K562 (cell line): Measurements from ENCODE around the gene EMILIN1. TPM values are rescaled to one million over a fixed set of nuclear protein-coding genes. Genes with fewer than 3 reads are reported as not detected.

Experiments used
- ELF4 ChIP-seq: fragments of 450-650 bp; formaldehyde crosslinking; IDR thresholded peaks from 2 replicates; pipeline ENCODE4 v1.4.0; 2022; ENCODE audit warnings: missing genetic modification characterization
- GATA2 ChIP-seq: sonication (generic); formaldehyde crosslinking; IDR thresholded peaks from 2 replicates; pipeline ENCODE4 v1.4.0; 2020; ENCODE audit warnings: mild to moderate bottlenecking, missing genetic modification reagents
- HDAC1 ChIP-seq, 2 experiments: fragments of 450-650 bp; IDR thresholded peaks; 2 replicates each; pipeline ENCODE4 v1.6.1; 2016 to 2017; ENCODE audit warnings: inconsistent platforms in 1 of 2, mild to moderate bottlenecking in 1 of 2, moderate library complexity in 1 of 2
- JUN ChIP-seq, 2 experiments: sonication (generic) in 1 of 2; formaldehyde crosslinking in 1 of 2; IDR thresholded peaks; 2 replicates each; pipeline versions ENCODE4 v1.6.1 to v1.8.0; 2012 to 2022; ENCODE audit warnings: borderline replicate concordance in 2 of 2, mild to moderate bottlenecking in 2 of 2, improper control_type of control experiment in 1 of 2, low read depth in 1 of 2, low read length in 1 of 2, missing genetic modification reagents in 1 of 2
- KDM4B ChIP-seq, 2 experiments: fragments of 450-650 bp in 1 of 2; sonication (generic) in 1 of 2; IDR thresholded peaks; 2 replicates each; pipeline ENCODE4 v1.6.1; 2016 to 2017; ENCODE audit warnings: borderline replicate concordance in 2 of 2, antibody characterized with exemption in 1 of 2, low read depth in 1 of 2, mild to moderate bottlenecking in 1 of 2
- NCOA2 ChIP-seq, 2 experiments: fragments of 450-650 bp; IDR thresholded peaks; 2 replicates each; pipeline ENCODE4 v1.6.1; 2018; ENCODE audit warnings: mild to moderate bottlenecking in 2 of 2, moderate library complexity in 1 of 2; ENCODE audit not compliant: partially characterized antibody in 2 of 2
- POLR2B ChIP-seq: fragments of 450-650 bp; IDR thresholded peaks from 2 replicates; pipeline ENCODE4 v1.6.1; 2018; ENCODE audit warnings: low read depth; ENCODE audit not compliant: partially characterized antibody
- RCOR1 ChIP-seq, 2 experiments: IDR thresholded peaks; 2 replicates each; pipeline ENCODE4 v1.6.1; 2012; ENCODE audit warnings: low read depth in 2 of 2, low read length in 2 of 2, borderline replicate concordance in 1 of 2, improper control_type of control experiment in 1 of 2
- SUPT5H ChIP-seq: fragments of 450-650 bp; IDR thresholded peaks from 2 replicates; pipeline ENCODE4 v1.6.1; 2016
- TBL1XR1 ChIP-seq, 2 experiments: IDR thresholded peaks; 2 replicates each; pipeline ENCODE4 v1.6.1; 2012; ENCODE audit warnings: improper control_type of control experiment in 2 of 2, low read length in 2 of 2, mild to moderate bottlenecking in 1 of 2
- TEAD4 ChIP-seq, 2 experiments: sonication (generic) in 1 of 2; formaldehyde crosslinking in 1 of 2; IDR thresholded peaks; 2 replicates each; pipeline versions ENCODE4 v1.6.1 to v1.8.0; 2012 to 2022; ENCODE audit warnings: borderline replicate concordance in 1 of 2, inconsistent platforms in 1 of 2, low read length in 1 of 2, mild to moderate bottlenecking in 1 of 2, missing genetic modification reagents in 1 of 2
- ZKSCAN3 ChIP-seq: fragments of 250-450 bp; sonication (Bioruptor Pico); IDR thresholded peaks from 2 replicates; pipeline ENCODE4 v1.4.0; 2020
- ZNF41 ChIP-seq: fragments of 250-450 bp; sonication (Bioruptor Pico); conservative IDR thresholded peaks from 2 replicates; pipeline ENCODE4 v1.4.0; 2020; ENCODE audit warnings: mild to moderate bottlenecking
- ZNF551 ChIP-seq: fragments of 250-450 bp; sonication (Bioruptor Pico); IDR thresholded peaks from 2 replicates; pipeline ENCODE4 v1.5.0; 2021; ENCODE audit warnings: mild to moderate bottlenecking, moderate library complexity
- ZNF77 ChIP-seq: fragments of 250-450 bp; sonication (Bioruptor Pico); IDR thresholded peaks from 2 replicates; pipeline ENCODE4 v1.5.0; 2020
- polyA plus RNA-seq, 8 experiments: library from polyadenylated mRNA; depleted of rRNA in 4 of 8; stranded (reverse) in 5 of 8; unstranded in 3 of 8; fragments of >200 nt; fragmentation: Nextera tagmentation in 2 of 8; fragmentation: Illumina TruSeq in 1 of 8; extraction: Ambion mirVana in 2 of 8; extraction: Trizol in 1 of 8; gene quantifications; 2 replicates each; pipeline versions ENCODE4 v1.2.1 to v1.2.3, GENCODE V29; 2011 to 2014; ENCODE audit warnings: inconsistent platforms in 1 of 8, missing spikeins in 1 of 8
- total RNA-seq, 7 experiments: library from RNA; depleted of rRNA in 6 of 7; stranded (reverse); fragments of >200 nt in 6 of 7; fragmentation: Illumina TruSeq in 2 of 7; extraction: Trizol in 2 of 7; gene quantifications; 2 replicates each; pipeline versions ENCODE4 v1.2.1 to v1.2.3, GENCODE V29; 2011 to 2021; ENCODE audit warnings: low replicate concordance in 1 of 7
- TF ChIP-seq, protein P1 (sequence below): fragments of 450-650 bp; IDR thresholded peaks from 2 replicates; pipeline ENCODE4 v1.6.1; 2016; ENCODE audit warnings: low read depth
- TF ChIP-seq, protein P2 (sequence below): sonication (generic); formaldehyde crosslinking; IDR thresholded peaks from 2 replicates; pipeline ENCODE4 v1.9.0; 2022; ENCODE audit warnings: mild to moderate bottlenecking, missing genetic modification reagents

The EMILIN1 gene
- total and polyA plus RNA-seq, 9 of the 15 experiments (the other 6 are each of a cell fraction or from before 2014, with no cell fraction given), result 0.04 to 2.7 (median 0.54) TPM; not detected in 2

GRCh38 chr2:27050281-27050995, 28.0 kb upstream of the EMILIN1 start (continued):
- TF ChIP-seq, protein P1, sequence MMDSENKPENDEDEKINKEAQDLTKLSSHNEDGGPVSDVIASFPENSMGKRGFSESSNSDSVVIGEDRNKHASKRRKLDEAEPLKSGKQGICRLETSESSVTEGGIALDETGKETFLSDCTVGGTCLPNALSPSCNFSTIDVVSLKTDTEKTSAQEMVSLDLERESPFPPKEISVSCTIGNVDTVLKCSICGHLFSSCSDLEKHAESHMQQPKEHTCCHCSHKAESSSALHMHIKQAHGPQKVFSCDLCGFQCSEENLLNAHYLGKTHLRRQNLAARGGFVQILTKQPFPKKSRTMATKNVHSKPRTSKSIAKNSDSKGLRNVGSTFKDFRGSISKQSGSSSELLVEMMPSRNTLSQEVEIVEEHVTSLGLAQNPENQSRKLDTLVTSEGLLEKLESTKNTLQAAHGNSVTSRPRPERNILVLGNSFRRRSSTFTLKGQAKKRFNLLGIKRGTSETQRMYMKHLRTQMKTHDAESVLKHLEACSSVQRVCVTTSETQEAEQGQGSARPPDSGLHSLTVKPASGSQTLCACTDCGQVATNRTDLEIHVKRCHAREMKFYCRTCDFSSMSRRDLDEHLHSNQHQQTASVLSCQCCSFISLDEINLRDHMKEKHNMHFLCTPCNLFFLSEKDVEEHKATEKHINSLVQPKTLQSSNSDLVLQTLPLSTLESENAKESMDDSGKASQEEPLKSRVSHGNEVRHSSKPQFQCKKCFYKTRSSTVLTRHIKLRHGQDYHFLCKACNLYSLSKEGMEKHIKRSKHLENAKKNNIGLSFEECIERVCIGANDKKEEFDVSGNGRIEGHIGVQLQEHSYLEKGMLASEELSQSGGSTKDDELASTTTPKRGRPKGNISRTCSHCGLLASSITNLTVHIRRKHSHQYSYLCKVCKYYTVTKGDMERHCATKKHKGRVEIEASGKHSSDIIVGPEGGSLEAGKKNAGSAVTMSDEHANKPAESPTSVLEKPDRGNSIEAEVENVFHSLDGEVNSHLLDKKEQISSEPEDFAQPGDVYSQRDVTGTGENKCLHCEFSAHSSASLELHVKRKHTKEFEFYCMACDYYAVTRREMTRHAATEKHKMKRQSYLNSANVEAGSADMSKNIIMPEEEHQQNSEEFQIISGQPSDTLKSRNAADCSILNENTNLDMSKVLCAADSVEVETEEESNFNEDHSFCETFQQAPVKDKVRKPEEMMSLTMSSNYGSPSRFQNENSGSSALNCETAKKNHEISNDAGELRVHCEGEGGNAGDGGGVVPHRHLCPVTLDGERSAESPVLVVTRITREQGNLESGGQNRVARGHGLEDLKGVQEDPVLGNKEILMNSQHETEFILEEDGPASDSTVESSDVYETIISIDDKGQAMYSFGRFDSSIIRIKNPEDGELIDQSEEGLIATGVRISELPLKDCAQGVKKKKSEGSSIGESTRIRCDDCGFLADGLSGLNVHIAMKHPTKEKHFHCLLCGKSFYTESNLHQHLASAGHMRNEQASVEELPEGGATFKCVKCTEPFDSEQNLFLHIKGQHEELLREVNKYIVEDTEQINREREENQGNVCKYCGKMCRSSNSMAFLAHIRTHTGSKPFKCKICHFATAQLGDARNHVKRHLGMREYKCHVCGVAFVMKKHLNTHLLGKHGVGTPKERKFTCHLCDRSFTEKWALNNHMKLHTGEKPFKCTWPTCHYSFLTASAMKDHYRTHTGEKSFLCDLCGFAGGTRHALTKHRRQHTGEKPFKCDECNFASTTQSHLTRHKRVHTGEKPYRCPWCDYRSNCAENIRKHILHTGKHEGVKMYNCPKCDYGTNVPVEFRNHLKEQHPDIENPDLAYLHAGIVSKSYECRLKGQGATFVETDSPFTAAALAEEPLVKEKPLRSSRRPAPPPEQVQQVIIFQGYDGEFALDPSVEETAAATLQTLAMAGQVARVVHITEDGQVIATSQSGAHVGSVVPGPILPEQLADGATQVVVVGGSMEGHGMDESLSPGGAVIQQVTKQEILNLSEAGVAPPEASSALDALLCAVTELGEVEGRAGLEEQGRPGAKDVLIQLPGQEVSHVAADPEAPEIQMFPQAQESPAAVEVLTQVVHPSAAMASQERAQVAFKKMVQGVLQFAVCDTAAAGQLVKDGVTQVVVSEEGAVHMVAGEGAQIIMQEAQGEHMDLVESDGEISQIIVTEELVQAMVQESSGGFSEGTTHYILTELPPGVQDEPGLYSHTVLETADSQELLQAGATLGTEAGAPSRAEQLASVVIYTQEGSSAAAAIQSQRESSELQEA, result no peak
- TF ChIP-seq RCOR1 (IDR thresholded peaks at IDR 0.05; ENCODE audit: borderline replicate concordance in 1 of 2, low read depth in 2 of 2, low read length in 2 of 2) (peak; percentile 4 to 71; a peak in 1 of 4 replicates), ZNF77 (0 out of 2 replicates have a peak, but pooled peaks have one; percentile 37), ZKSCAN3 (CRISPR knock-in tag) (no peak), GATA2 (CRISPR knock-in tag) (peak; percentile 63; the same call in 1 of the 2 replicates), ZNF551 (CRISPR knock-in tag) (0 out of 2 replicates have a peak, but pooled peaks have one; percentile 61), HDAC1 (IDR thresholded peaks at IDR 0.05) (peak in 1 of 2 experiments; percentile 76; a peak in 1 of 4 replicates), ZNF41 (CRISPR knock-in tag) (no peak), ELF4 (CRISPR knock-in tag) (peak; percentile 72), KDM4B (IDR thresholded peaks at IDR 0.05; ENCODE audit: borderline replicate concordance in 2 of 2, low read depth in 1 of 2) (0 out of 4 replicates have a peak, but pooled peaks of 1 of the 2 experiments have one; percentile 2), SUPT5H (peak; percentile 61), POLR2B (peak; percentile 69), TBL1XR1 (IDR thresholded peaks at IDR 0.05; ENCODE audit: low read length in 2 of 2) (peak; percentile 40 to 95; a peak in 3 of 4 replicates), JUN (IDR thresholded peaks at IDR 0.05; ENCODE audit: borderline replicate concordance, low read depth, low read length) (no peak), JUN (CRISPR knock-in tag; IDR thresholded peaks at IDR 0.05; ENCODE audit: borderline replicate concordance) (peak; percentile 44; the same call in 1 of the 2 replicates), TEAD4 (IDR thresholded peaks at IDR 0.05; ENCODE audit: low read length) (peak; percentile 69), TEAD4 (CRISPR knock-in tag; IDR thresholded peaks at IDR 0.05; ENCODE audit: borderline replicate concordance) (no peak), NCOA2 (IDR thresholded peaks at IDR 0.05; ENCODE audit: partially characterized antibody in 2 of 2) (peak in 1 of 2 experiments; percentile 52)
- TF ChIP-seq, protein P2, sequence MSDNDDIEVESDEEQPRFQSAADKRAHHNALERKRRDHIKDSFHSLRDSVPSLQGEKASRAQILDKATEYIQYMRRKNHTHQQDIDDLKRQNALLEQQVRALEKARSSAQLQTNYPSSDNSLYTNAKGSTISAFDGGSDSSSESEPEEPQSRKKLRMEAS, result no peak
